Panc1 (cell line): Measurements from ENCODE around the gene RNU5B-1. TPM values are rescaled to one million over a fixed set of nuclear protein-coding genes. Genes with fewer than 3 reads are reported as not detected.

ENCODE experiments used
- ATAC-seq: fragments of 200-7000 bp; cut with Tn5 transposase; 2 replicates; pipeline ENCODE4 v1.9.1; 2020; ENCODE audit warnings: mild to moderate bottlenecking, moderate library complexity
- BruUV-seq: library from RNA; stranded (reverse); fragments of 400-500 nt; replicated peaks from 2 replicates; lab custom pipeline; 2021; lab: Mats Ljungman, UMichigan
- CTCF ChIA-PET: fragments of 300-600 bp; sonication (Branson Sonifier 250); formaldehyde crosslinking; loops from one replicate; lab custom pipeline; 2022; ENCODE audit warnings: antibody characterized with exemption; lab: Charles Lee
- POLR2A ChIA-PET: fragments of 300-600 bp; sonication (Branson Sonifier 250); formaldehyde crosslinking; loops from one replicate; lab custom pipeline; 2022; ENCODE audit warnings: antibody characterized with exemption; lab: Charles Lee
- DNase-seq: peaks from one replicate; pipeline ENCODE4 v3.0.0-alpha.2; 2010; ENCODE audit warnings: low read depth, low spot score
- H3K27ac ChIP-seq: 2 replicates; pipeline ENCODE4 v1.5.1; 2011; ENCODE audit warnings: mild to moderate bottlenecking, low read length, inconsistent platforms
- H3K27me3 ChIP-seq: fragments of 200-500 bp; sonication (Bioruptor generic); 2 replicates; pipeline ENCODE4 v1.6.0; 2014; ENCODE audit warnings: low read length, inconsistent platforms; ENCODE audit not compliant: control insufficient read depth, insufficient read depth
- H3K36me3 ChIP-seq: fragments of 200-500 bp; sonication (Bioruptor generic); 2 replicates; pipeline ENCODE4 v1.5.1; 2014; ENCODE audit warnings: inconsistent platforms, mild to moderate bottlenecking, low read length, moderate library complexity; ENCODE audit not compliant: control insufficient read depth, insufficient read depth
- H3K4me1 ChIP-seq: 2 replicates; pipeline ENCODE4 v1.5.1; 2011; ENCODE audit warnings: inconsistent platforms, mild to moderate bottlenecking, low read length, moderate library complexity; ENCODE audit not compliant: control insufficient read depth, insufficient read depth
- H3K4me3 ChIP-seq, 2 experiments: 2 replicates each; pipeline ENCODE4 v1.5.1; 2011 to 2012; ENCODE audit warnings: low read depth in 2 of 2, low read length in 2 of 2, mild to moderate bottlenecking in 2 of 2, inconsistent platforms in 1 of 2, moderate library complexity in 1 of 2
- H3K9me3 ChIP-seq: fragments of 200-500 bp; sonication (Bioruptor generic); 2 replicates; pipeline ENCODE4 v1.5.1; 2014; ENCODE audit warnings: low read depth, mild to moderate bottlenecking, inconsistent platforms, low read length, moderate library complexity; ENCODE audit not compliant: control insufficient read depth, insufficient read depth
- POLR2AphosphoS5 ChIP-seq: IDR thresholded peaks from 2 replicates; pipeline ENCODE4 v1.6.1; 2012; ENCODE audit warnings: mild to moderate bottlenecking, low read depth, low read length, moderate library complexity
- SIN3A ChIP-seq: IDR thresholded peaks from 2 replicates; pipeline ENCODE4 v1.6.1; 2012; ENCODE audit warnings: low read depth, mild to moderate bottlenecking, low read length, moderate library complexity, borderline replicate concordance; ENCODE audit not compliant: insufficient read depth
- TCF7L2 ChIP-seq: IDR thresholded peaks from 2 replicates; pipeline ENCODE4 v1.6.1; 2011; ENCODE audit warnings: mild to moderate bottlenecking, low read depth, low read length, inconsistent platforms
- in situ Hi-C: cut with HindIII; loops from 2 replicates; pipeline ENCODE4 v1.10.0; 2016; ENCODE audit warnings: low sequenced_read_pairs, low pct_unique_long_range_greater_than_20kb
- intact Hi-C: fragments of 100-400 bp; cut with micrococcal nuclease; formaldehyde crosslinking; loops from one replicate; pipeline ENCODE4 v1.10.0; 2022; ENCODE audit not compliant: unreplicated experiment
- total RNA-seq: library from RNA; stranded (reverse); gene quantifications from one replicate; pipeline ENCODE4 v1.2.1, GENCODE V29; 2021; ENCODE audit not compliant: unreplicated experiment
- TF ChIP-seq, protein P1 (sequence below), 2 experiments: IDR thresholded peaks; 2 replicates each; pipeline ENCODE4 v1.6.1; 2011 to 2012; ENCODE audit warnings: low read depth in 2 of 2, control low read depth in 1 of 2, low read length in 1 of 2, mild to moderate bottlenecking in 1 of 2, moderate library complexity in 1 of 2; ENCODE audit not compliant: insufficient read depth in 1 of 2
- TF ChIP-seq, protein P2 (sequence below): fragments of 450-650 bp; IDR thresholded peaks from 2 replicates; pipeline ENCODE4 v1.5.1; 2017; ENCODE audit warnings: mild to moderate bottlenecking

The RNU5B-1 gene
- total RNA-seq, 1 experiment from 2014 or later = not detected

DNA sequence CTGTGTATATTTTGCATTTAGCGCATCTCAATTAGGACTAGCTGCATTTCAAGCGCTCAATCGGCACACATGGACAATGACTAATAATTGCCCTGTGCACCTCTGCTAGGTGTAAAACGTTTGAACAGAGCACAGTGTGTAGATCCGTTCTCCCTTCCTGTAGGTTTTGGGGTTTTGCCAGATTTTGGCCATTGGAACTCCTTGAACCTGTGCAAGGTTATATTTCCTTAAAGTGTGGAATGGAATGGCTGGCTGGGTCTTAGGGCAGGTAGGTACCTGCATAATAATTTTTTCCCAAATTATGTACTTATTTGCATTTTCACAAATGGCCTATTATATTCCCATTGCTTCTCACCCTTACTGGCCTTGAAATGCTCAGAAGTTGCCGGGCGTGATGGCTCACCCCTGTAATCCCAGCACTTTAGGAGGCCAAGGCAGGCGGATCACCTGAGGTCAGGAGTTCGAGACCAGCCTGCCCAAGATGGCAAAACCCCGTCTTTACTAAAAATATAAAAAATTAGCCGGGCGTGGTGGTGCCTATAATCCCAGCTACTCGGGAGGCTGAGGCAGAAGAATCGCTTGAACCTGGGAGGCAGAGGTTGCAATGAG, 777 bp downstream of the RNU5B-1 start:
- POLR2A ChIA-PET = interaction anchor here (0.6 to 1.6 kb wide), 17 partner anchors 9 to 1022 kb away, joined by 3 to 14 read pairs (median 5); partner anchors contain the start of genes CLPX and PARP16
- peak overlapping the region; percentile 24; the same call in 1 of the 2 replicates for H3K27ac ChIP-seq
- in situ Hi-C loops = no loop called here
- BruUV-seq = no TSS peak
- intact Hi-C loops = loop anchor here (1.0 kb wide), 1 partner anchor 9 kb away; the partner anchor contains the start of gene RNU5A-1
- DNase-seq = no peak
- H3K27me3 ChIP-seq = no peaks in the 10 kb centered on the region
- H3K9me3 ChIP-seq = no peaks in the 10 kb centered on the region
- peaks cover 16% of the 10 kb centered on the region for H3K4me1 ChIP-seq
- no peak overlapping the region; a peak in 1 of 4 replicates for H3K4me3 ChIP-seq
- ATAC-seq = peak; percentile 86
- TF ChIP-seq POLR2AphosphoS5 (no peak), SIN3A (no peak), TCF7L2 (no peak)
- TF ChIP-seq, protein P1, sequence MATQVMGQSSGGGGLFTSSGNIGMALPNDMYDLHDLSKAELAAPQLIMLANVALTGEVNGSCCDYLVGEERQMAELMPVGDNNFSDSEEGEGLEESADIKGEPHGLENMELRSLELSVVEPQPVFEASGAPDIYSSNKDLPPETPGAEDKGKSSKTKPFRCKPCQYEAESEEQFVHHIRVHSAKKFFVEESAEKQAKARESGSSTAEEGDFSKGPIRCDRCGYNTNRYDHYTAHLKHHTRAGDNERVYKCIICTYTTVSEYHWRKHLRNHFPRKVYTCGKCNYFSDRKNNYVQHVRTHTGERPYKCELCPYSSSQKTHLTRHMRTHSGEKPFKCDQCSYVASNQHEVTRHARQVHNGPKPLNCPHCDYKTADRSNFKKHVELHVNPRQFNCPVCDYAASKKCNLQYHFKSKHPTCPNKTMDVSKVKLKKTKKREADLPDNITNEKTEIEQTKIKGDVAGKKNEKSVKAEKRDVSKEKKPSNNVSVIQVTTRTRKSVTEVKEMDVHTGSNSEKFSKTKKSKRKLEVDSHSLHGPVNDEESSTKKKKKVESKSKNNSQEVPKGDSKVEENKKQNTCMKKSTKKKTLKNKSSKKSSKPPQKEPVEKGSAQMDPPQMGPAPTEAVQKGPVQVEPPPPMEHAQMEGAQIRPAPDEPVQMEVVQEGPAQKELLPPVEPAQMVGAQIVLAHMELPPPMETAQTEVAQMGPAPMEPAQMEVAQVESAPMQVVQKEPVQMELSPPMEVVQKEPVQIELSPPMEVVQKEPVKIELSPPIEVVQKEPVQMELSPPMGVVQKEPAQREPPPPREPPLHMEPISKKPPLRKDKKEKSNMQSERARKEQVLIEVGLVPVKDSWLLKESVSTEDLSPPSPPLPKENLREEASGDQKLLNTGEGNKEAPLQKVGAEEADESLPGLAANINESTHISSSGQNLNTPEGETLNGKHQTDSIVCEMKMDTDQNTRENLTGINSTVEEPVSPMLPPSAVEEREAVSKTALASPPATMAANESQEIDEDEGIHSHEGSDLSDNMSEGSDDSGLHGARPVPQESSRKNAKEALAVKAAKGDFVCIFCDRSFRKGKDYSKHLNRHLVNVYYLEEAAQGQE (IDR thresholded peaks at IDR 0.05; ENCODE audit: insufficient read depth in 1 of 2, low read depth in 2 of 2, low read length in 1 of 2) = no peak; a peak in 1 of 4 replicates
- TF ChIP-seq, protein P2, sequence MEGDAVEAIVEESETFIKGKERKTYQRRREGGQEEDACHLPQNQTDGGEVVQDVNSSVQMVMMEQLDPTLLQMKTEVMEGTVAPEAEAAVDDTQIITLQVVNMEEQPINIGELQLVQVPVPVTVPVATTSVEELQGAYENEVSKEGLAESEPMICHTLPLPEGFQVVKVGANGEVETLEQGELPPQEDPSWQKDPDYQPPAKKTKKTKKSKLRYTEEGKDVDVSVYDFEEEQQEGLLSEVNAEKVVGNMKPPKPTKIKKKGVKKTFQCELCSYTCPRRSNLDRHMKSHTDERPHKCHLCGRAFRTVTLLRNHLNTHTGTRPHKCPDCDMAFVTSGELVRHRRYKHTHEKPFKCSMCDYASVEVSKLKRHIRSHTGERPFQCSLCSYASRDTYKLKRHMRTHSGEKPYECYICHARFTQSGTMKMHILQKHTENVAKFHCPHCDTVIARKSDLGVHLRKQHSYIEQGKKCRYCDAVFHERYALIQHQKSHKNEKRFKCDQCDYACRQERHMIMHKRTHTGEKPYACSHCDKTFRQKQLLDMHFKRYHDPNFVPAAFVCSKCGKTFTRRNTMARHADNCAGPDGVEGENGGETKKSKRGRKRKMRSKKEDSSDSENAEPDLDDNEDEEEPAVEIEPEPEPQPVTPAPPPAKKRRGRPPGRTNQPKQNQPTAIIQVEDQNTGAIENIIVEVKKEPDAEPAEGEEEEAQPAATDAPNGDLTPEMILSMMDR = no peak
- no peaks in the 10 kb centered on the region for H3K36me3 ChIP-seq
- CTCF ChIA-PET = interaction anchor here (0.6 to 0.9 kb wide), 5 partner anchors 10 to 108 kb away, joined by 3 to 5 read pairs (median 4); partner anchors contain the start of genes CILP and RNU5A-1

DNA sequence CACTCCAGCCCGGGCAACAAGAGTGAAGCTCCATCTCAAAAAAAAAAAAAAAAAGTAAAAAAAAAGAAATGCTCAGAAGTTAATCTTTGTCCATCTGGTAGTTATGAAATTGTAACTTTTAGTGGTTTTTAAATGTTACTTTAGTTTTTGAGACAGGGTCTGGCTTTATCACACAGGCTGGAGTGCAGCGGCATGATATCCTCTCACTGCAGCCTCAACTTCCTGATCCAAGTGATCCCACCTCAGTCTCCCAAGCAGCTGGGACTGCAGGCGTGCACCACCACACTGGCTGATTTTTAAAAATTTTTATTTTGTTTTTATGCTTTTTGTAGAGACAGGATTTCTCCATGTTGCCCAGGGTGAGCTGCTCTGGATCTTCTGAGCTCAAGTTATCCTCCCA, 1.3 kb downstream of the RNU5B-1 start:
- TF ChIP-seq TCF7L2 (no peak), SIN3A (no peak), POLR2AphosphoS5 (no peak)
- TF ChIP-seq, protein P1 (IDR thresholded peaks at IDR 0.05; ENCODE audit: insufficient read depth in 1 of 2, low read depth in 2 of 2, low read length in 1 of 2) = no peak
- TF ChIP-seq, protein P2 = no peak
- ChIA-PET CTCF (interaction anchor here (0.6 to 0.9 kb wide), 4 partner anchors 78 to 108 kb away, joined by 3 to 5 read pairs (median 4); partner anchors contain the start of gene CILP), POLR2A (interaction anchor here (0.6 to 1.6 kb wide), 11 partner anchors 14 to 1022 kb away, joined by 3 to 13 read pairs (median 7); partner anchors contain the start of gene PARP16)
- no peaks in the 10 kb centered on the region for H3K36me3 ChIP-seq
- BruUV-seq = no TSS peak
- intact Hi-C loops = loop anchor here (1.0 kb wide), 1 partner anchor 9 kb away; the partner anchor contains the start of gene RNU5A-1
- in situ Hi-C loops = no loop called here
- ATAC-seq (no peak), DNase-seq (no peak)
- H3K27ac ChIP-seq = no peak overlapping the region
- H3K9me3 ChIP-seq = no peaks in the 10 kb centered on the region
- peaks cover 16% of the 10 kb centered on the region for H3K4me1 ChIP-seq
- no peaks in the 10 kb centered on the region for H3K27me3 ChIP-seq
- H3K4me3 ChIP-seq = no peak overlapping the region
